Esophagus squamous epithelium (tissue), 5 donors: Measurements from ENCODE around the gene LRP11. TPM values are rescaled to one million over a fixed set of nuclear protein-coding genes. Genes with fewer than 3 reads are reported as not detected.

Source experiments
- DNase-seq: peaks from one replicate; lab custom pipeline; 2025; lab: John Stamatoyannopoulos, UW
- H3K27ac ChIP-seq, 4 donors: fragments of 200-600 bp; sonication (generic); one replicate each; pipeline ENCODE4 v1.5.1; 2016 to 2019; ENCODE audit warnings: mild to moderate bottlenecking in 1 of 4
- H3K27me3 ChIP-seq, 4 donors: fragments of 200-600 bp; sonication (generic); 1 replicate in 3 of 4; 2 replicates in 1 of 4; pipeline versions ENCODE4 v1.5.1 to v1.6.0; 2017 to 2021; ENCODE audit warnings: antibody characterized with exemption in 1 of 4
- H3K36me3 ChIP-seq, 3 donors: fragments of 200-600 bp; sonication (generic); one replicate each; pipeline ENCODE4 v1.5.1; 2016 to 2019
- H3K4me1 ChIP-seq, 3 donors: fragments of 200-600 bp; sonication (generic); one replicate each; pipeline ENCODE4 v1.5.1; 2017 to 2019
- H3K4me3 ChIP-seq, 4 donors: fragments of 200-600 bp; sonication (generic); 1 replicate in 3 of 4; 2 replicates in 1 of 4; pipeline ENCODE4 v1.5.1; 2016 to 2019; ENCODE audit warnings: mild to moderate bottlenecking in 2 of 4, moderate library complexity in 1 of 4
- H3K9me3 ChIP-seq, 3 donors: fragments of 200-600 bp; sonication (generic); one replicate each; pipeline ENCODE4 v1.5.1; 2016 to 2019
- CTCF ChIP-seq, 6 experiments: fragments of 450-650 bp in 4 of 6; fragments of 200-600 bp in 2 of 6; sonication (generic) in 2 of 6; IDR thresholded peaks; one replicate each; pipeline ENCODE4 v1.5.1; 2016 to 2019; ENCODE audit warnings: antibody characterized with exemption in 6 of 6, mild to moderate bottlenecking in 4 of 6, moderate library complexity in 4 of 6
- POLR2A ChIP-seq, 4 donors: fragments of 450-650 bp; IDR thresholded peaks; one replicate each; pipeline ENCODE4 v1.6.1; 2017; ENCODE audit warnings: antibody characterized with exemption in 4 of 4, mild to moderate bottlenecking in 4 of 4, moderate library complexity in 3 of 4
- WGBS, 2 donors: methylation state at CpG; one replicate each; pipeline ENCODE4 v1.1.5; 2018; 5-methylcytosine and 5-hydroxymethylcytosine counted together
- intact Hi-C: fragments of 100-400 bp; cut with DNase I; formaldehyde crosslinking; loops from one replicate; pipeline ENCODE4 v1.15.0; 2022
- total RNA-seq, 4 donors: library from RNA; depleted of rRNA; stranded (reverse); fragments of >200 nt; gene quantifications; one replicate each; pipeline ENCODE4 v1.1.0, GENCODE V29; 2016
- donor health status: DM: yes; HTN: yes; CAD: no.

The LRP11 gene
- total RNA-seq, 4 donors from 2014 or later: 40.2 to 74.9 (median 58.4) TPM

GRCh38 chr6:149888659-149889058, 24.5 kb upstream of the LRP11 start:
- peaks cover 0 to 14% (median 0%) of the 10 kb centered on the region in 3 donors for H3K36me3 ChIP-seq
- no peaks in the 10 kb centered on the region for H3K27me3 ChIP-seq
- H3K9me3 ChIP-seq: no peaks in the 10 kb centered on the region
- 22 to 25% methylated on average over 1 of the region's 1 CpG for WGBS, 2 donors
- peak overlapping the region; percentile 28 to 81 (median 78) for H3K27ac ChIP-seq
- peaks cover 15 to 63% (median 23%) of the 10 kb centered on the region in 3 donors for H3K4me1 ChIP-seq
- intact Hi-C loops: no loop called here
- H3K4me3 ChIP-seq: no peak overlapping the region
- TF ChIP-seq CTCF (IDR thresholded peaks at IDR 0.05): no peak
- TF ChIP-seq POLR2A (IDR thresholded peaks at IDR 0.05): no peak
- DNase-seq: no peak

- peaks cover 15 to 63% (median 23%) of the 10 kb centered on the region in 3 donors for H3K4me1 ChIP-seq
- no peaks in the 10 kb centered on the region for H3K27me3 ChIP-seq
- TF ChIP-seq CTCF (IDR thresholded peaks at IDR 0.05) (no peak), POLR2A (IDR thresholded peaks at IDR 0.05) (no peak)
- no peak for DNase-seq
- 52 to 61% methylated on average over 8 of the region's 9 CpGs for WGBS, 2 donors
- H3K9me3 ChIP-seq: no peaks in the 10 kb centered on the region
- peaks cover 0 to 14% (median 0%) of the 10 kb centered on the region in 3 donors for H3K36me3 ChIP-seq
- intact Hi-C loops: no loop called here
- H3K4me3 ChIP-seq: no peak overlapping the region
- H3K27ac ChIP-seq: peak overlapping the region; percentile 70 to 81 (median 78)
These were observed 23.9 kb upstream of the LRP11 start for GRCh38 chr6:149888093-149888492.

- peak overlapping the region; percentile 70 to 81 (median 78) for H3K27ac ChIP-seq
- WGBS, 2 donors: 40 to 68% methylated on average over 3 of the region's 3 CpGs
- no peaks in the 10 kb centered on the region for H3K27me3 ChIP-seq
- H3K4me3 ChIP-seq: no peak overlapping the region
- intact Hi-C loops: no loop called here
- H3K36me3 ChIP-seq: peaks cover 0 to 14% (median 0%) of the 10 kb centered on the region in 3 donors
- no peaks in the 10 kb centered on the region for H3K9me3 ChIP-seq
- no peak for DNase-seq
- H3K4me1 ChIP-seq: peaks cover 15 to 63% (median 23%) of the 10 kb centered on the region in 3 donors
- no peak for TF ChIP-seq POLR2A (IDR thresholded peaks at IDR 0.05)
- no peak for TF ChIP-seq CTCF (IDR thresholded peaks at IDR 0.05)
These were observed 23.2 kb upstream of the LRP11 start for GRCh38 chr6:149887343-149887742.

GRCh38 chr6:149885888-149886287, 21.7 kb upstream of the LRP11 start:
- Histone ChIP-seq H3K27ac (no peak overlapping the region), H3K9me3 (no peaks in the 10 kb centered on the region), H3K4me1 (peaks cover 12 to 56% (median 23%) of the 10 kb centered on the region in 3 donors), H3K36me3 (peaks cover 0 to 14% (median 0%) of the 10 kb centered on the region in 3 donors), H3K27me3 (no peaks in the 10 kb centered on the region), H3K4me3 (no peak overlapping the region)
- intact Hi-C loops: no loop called here
- WGBS, 2 donors: 74 to 86% methylated on average over 3 of the region's 3 CpGs
- no peak for DNase-seq
- no peak for TF ChIP-seq POLR2A (IDR thresholded peaks at IDR 0.05)
- no peak for TF ChIP-seq CTCF (IDR thresholded peaks at IDR 0.05)

- peak in 1 of 6 experiments; percentile 2 for TF ChIP-seq CTCF (IDR thresholded peaks at IDR 0.05)
- TF ChIP-seq POLR2A (IDR thresholded peaks at IDR 0.05): no peak
- H3K36me3 ChIP-seq: peaks cover 0 to 8% (median 0%) of the 10 kb centered on the region in 3 donors
- intact Hi-C loops: no loop called here
- no peak for DNase-seq
- H3K9me3 ChIP-seq: no peaks in the 10 kb centered on the region
- 56 to 64% methylated on average over 5 to 7 of the region's 7 CpGs for WGBS, 2 donors
- H3K4me1 ChIP-seq: peaks cover 11 to 43% (median 16%) of the 10 kb centered on the region in 3 donors
- H3K27me3 ChIP-seq: no peaks in the 10 kb centered on the region
- no peak overlapping the region for H3K4me3 ChIP-seq
- no peak overlapping the region for H3K27ac ChIP-seq
These were observed 20.5 kb upstream of the LRP11 start for GRCh38 chr6:149884617-149885016.
